HTERT RPE-1 (cell line): ENCODE measurements around the gene SPTLC1.

ENCODE experiments used
- in situ Hi-C: fragments of 300-500 bp; cut with MboI; formaldehyde crosslinking; loops from 4 replicates; pipeline ENCODE4 v1.14.3; 2020; ENCODE audit warnings: low sequenced_read_pairs

The SPTLC1 gene

DNA sequence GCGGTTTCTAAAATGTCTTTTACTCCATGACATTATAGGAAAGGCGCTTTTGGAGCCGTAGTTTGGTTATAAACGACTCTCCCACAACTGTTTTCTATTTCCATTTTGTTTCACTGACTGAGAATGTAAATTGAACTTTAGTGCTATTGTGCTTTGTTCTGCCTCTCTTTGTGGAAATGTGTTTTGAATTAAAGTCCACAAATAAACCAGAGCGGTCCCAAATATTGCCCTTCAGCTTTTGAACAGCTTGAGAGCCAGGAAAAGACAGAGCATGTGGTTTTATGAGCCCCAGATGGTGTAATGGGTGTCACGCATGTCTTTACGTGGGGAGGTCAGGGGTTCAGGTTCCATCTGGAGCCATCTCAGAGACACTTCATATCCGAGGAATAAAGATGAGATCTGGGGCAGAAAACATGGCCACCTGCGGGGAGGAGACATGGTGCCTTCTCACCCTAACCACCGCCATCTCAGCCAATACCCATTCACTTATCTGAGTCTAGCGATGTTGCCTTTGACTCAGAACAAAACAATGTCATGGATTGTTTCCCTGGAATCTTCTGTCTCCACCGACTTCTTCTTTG, 122.7 kb downstream of the SPTLC1 start:
- in situ Hi-C loops = no loop called here

DNA sequence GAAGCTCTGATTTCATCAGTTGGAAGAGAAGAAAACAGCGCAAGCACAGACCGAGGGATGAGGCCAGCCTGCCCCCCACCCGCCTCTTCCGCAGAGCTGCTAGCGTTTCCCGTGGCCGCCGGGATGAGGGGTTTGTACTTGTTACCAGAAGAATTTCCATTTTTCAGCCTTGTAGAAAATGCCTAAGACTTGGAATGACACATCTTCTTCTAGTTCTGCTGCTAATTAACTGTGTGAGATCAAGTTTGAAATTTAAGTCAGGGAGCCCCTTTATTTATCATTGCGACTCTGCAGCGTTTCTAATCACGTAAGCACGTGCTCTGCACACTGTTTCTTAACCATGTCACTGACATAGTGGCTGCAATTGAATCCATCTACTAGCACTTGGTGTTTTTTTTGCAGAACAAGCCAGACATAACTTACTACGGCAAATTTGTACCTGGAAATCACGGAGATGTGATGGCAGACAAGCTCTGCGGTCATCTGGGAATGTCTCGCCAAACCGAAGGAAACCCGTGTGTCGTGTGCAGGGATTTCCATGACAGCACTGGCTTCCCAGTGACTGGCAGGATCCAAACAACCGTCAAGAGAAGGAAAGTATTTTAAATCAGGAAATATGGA, 123.4 kb downstream of the SPTLC1 start:
- in situ Hi-C loops = no loop called here

DNA sequence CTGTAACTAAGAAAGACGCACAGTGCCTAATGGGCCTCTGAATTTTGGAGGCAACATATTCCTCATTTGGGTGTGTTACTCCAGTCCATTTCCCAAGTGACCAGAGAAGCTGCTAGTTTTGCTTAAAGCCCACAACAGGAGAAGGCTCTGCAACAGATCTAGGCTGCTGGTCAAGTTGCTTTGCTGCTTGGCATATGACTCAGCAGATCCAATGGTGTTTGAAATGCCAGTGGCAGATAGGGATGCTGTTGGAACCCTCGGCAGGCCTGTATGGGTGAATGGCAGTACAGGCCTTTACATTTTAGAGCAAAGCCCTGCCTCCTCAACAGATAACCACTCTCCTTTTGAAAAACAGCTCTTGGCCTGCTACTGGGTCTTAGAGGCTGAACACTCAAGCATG, 129.0 kb downstream of the SPTLC1 start:
- in situ Hi-C loops = no loop called here

DNA sequence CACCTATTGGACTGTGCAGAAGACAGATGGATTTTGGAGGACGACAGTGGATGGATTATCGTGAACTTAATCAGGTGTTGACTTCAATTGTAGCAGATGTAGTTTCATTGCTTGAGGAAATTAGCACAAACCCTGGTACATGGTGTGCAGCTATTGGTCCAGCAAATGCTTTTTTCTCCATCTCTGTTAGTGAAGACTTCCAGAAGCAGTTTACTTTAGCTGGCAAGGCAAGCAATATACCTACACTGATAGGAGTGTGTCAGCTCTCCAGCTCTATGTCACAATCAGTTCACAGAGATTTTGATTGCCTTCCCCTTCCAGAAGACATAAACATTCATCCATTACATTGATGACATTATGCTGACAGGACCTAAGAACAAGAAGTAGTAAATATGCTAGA, 129.5 kb downstream of the SPTLC1 start:
- in situ Hi-C loops = no loop called here
